Superior temporal gyrus (tissue), 1 donor: Measurements from ENCODE around the gene NTN5.
"Not testable (repeated sequence)": the region's sequence is repeated elsewhere in the genome, so short reads cannot be mapped to it uniquely, and the experiment has no call there.

ENCODE experiments used
- DNase-seq: peaks from one replicate; pipeline ENCODE4 v3.0.0-alpha.2; 2016; ENCODE audit errors: extremely low spot score

The NTN5 gene

GRCh38 chr19:48698046-48698445, 25.2 kb upstream of the NTN5 start:
- no peak for DNase-seq

GRCh38 chr19:48696353-48697010, 23.7 kb upstream of the NTN5 start:
- DNase-seq, result no peak

GRCh38 chr19:48695743-48696352, 23.0 kb upstream of the NTN5 start, which contains the start of gene FUT2:
TSS of gene FUT2 (plus strand) at chr19:48695971. CDS start at chr19:48702957, 6,986 bp downstream.
- no peak for DNase-seq

- DNase-seq, result not testable (repeated sequence)
These were observed 20.8 kb upstream of the NTN5 start for GRCh38 chr19:48693629-48694028.

GRCh38 chr19:48689449-48689848, 16.6 kb upstream of the NTN5 start:
- DNase-seq, result peak; percentile 53

GRCh38 chr19:48687776-48688175, 15.0 kb upstream of the NTN5 start:
- no peak for DNase-seq

- not testable (repeated sequence) for DNase-seq
These were observed 13.8 kb upstream of the NTN5 start for GRCh38 chr19:48686637-48687036.

GRCh38 chr19:48686088-48686487, 13.3 kb upstream of the NTN5 start:
- DNase-seq, result no peak

GRCh38 chr19:48685583-48685982, 12.8 kb upstream of the NTN5 start:
- no peak for DNase-seq

GRCh38 chr19:48683349-48683748, 10.5 kb upstream of the NTN5 start:
- DNase-seq, result peak; percentile 75

- DNase-seq, result peak; percentile 62
These were observed 8.3 kb upstream of the NTN5 start for GRCh38 chr19:48681127-48681470.

- no peak for DNase-seq
These were observed 7.8 kb upstream of the NTN5 start for GRCh38 chr19:48680436-48681126.

- DNase-seq, result not testable (repeated sequence)
These were observed 7.2 kb upstream of the NTN5 start for GRCh38 chr19:48680006-48680405.

- no peak for DNase-seq
These were observed 5.4 kb upstream of the NTN5 start for GRCh38 chr19:48678201-48678600.

GRCh38 chr19:48676887-48677286, 4.1 kb upstream of the NTN5 start:
- no peak for DNase-seq

GRCh38 chr19:48676487-48676886, 3.7 kb upstream of the NTN5 start:
- DNase-seq, result no peak

- peak; percentile 95 for DNase-seq
These were observed 2.4 kb upstream of the NTN5 start for GRCh38 chr19:48674921-48675824.

- DNase-seq, result no peak
These were observed 1.5 kb upstream of the NTN5 start for GRCh38 chr19:48674216-48674809.

GRCh38 chr19:48673436-48674100, 751 bp upstream of the NTN5 start:
- DNase-seq, result no peak

GRCh38 chr19:48671446-48671995, 1.3 kb downstream of the NTN5 start:
- DNase-seq, result no peak
